Left lobe of liver (tissue), 2 donors: ENCODE measurements around the gene ZCRB1. TPM values are rescaled to one million over a fixed set of nuclear protein-coding genes. Genes with fewer than 3 reads are reported as not detected.

Experiments
- ATAC-seq: fragments of 200-7000 bp; cut with Tn5 transposase; one replicate; pipeline ENCODE4 v1.9.1; 2020; ENCODE audit warnings: mild to moderate bottlenecking, moderate library complexity
- DNase-seq: peaks from one replicate; pipeline ENCODE4 v3.0.0-alpha.2; 2020; ENCODE audit warnings: low spot score
- total RNA-seq: library from RNA; stranded (reverse); gene quantifications from one replicate; pipeline ENCODE4 v1.2.1, GENCODE V29; 2021
- donor health status: DM: no; HTN: no; CAD: no; lungs with moderate emphysema.
- donor health status: DM: no; HTN: yes; CAD: no.

ZCRB1 gene
- total RNA-seq, 1 donor from 2014 or later: 17.6 TPM

DNA sequence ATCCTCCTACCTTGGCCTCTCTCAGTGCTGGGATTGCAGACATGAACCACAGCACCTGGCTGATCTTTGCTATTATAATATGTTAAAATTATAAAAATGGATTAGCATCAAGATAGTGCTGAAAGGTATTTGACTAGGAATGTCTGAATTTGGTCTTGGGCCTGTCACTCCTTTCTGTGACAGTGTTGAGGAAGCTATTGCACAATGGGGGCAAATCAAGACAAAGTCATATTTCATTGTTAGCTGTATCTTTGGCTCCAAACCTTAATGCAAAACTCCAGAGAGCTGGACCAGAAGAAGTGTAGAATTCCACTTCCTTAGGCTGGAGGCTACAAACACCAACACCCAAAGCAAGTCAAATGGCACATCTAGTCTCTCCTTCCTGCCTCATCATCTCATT lies 42.2 kb downstream of the ZCRB1 start:
- no peak for DNase-seq
- ATAC-seq: no peak

DNA sequence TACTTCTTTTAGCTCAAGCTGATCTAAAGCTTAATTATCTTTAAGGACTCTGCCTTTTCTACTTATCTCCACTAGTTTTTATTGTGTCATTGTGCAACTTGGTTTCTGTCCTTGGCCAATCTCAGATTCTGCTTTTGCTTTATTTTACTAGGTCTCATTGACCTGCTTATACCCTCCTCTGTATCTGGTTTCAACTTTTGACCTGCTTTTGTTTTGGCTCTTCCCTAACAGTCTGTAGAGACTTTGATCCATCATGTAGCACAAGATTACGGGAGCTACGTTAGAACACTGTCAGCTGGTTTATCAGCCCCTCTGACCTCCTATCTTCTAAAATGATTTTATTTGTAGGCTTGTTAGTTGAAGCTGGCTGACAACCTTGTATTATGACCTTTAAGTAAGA lies 43.6 kb downstream of the ZCRB1 start:
- peak; percentile 95 for ATAC-seq
- DNase-seq: no peak

DNA sequence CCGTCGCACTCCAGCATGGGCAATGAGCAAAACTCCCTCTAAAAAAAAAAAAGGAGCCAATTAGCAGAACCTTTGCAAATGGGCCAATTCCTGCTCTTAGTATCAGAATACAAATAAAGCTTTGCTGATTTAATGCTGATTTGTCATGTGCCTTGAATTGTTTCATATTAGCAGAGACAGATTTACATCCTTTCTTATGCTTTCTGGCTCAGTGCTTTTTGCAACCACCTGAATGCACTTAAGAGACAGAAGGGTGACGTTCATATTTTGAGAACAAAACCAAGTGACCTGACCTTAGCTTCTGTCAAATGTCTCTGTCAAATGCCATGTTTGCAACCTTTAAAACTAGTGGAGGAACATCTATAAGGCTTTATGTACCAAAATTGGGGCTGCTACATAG lies 44.0 kb downstream of the ZCRB1 start:
- ATAC-seq (no peak), DNase-seq (no peak)

DNA sequence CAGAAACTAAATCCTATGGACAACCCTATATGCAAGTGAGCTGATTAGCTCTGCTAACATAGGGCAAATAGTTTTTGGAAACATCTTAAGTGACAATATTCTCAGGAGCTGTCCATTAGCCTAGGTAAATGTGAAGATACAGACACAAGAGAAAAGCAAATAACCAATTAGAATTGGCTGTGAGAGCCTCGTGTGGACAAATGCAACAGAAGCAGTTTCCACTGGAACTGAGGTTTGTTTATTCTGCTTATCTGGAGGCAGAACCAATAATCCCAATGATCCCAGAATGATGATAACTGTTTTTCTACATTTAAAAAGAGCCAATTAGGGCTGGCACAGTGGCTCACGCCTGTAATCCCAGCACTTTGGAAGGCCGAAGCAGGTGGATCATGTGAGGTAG lies 44.6 kb downstream of the ZCRB1 start:
- peak; percentile 74 for ATAC-seq

DNA sequence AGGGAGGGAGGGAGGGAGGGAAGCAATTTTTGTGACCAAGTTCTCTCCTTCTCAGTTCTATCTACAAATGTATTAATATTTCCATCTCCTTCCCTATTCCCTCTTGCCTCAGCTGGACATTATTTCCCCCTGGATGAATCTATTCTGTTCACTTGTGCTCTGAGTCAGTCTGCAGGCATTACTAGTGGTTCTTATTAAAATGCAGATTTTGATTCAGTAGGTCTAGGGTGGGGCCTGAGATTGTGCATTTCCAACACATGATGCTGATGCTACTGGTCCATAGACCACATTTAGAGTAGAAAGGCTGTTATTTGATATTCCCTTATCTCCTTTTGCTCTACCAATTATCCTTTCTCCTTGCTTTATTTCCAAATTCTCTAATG lies 47.8 kb downstream of the ZCRB1 start:
- DNase-seq: no peak

More for the DNA sequence above, 44.6 kb downstream of the ZCRB1 start:
- no peak for DNase-seq

GRCh38 chr12:42277396-42278127 lies 48.3 kb downstream of the ZCRB1 start:
- no peak for DNase-seq
- ATAC-seq: no peak

More for the DNA sequence above, 47.8 kb downstream of the ZCRB1 start:
- ATAC-seq: no peak

- DNase-seq: no peak
- no peak for ATAC-seq
These were observed 50.4 kb downstream of the ZCRB1 start for GRCh38 chr12:42275499-42275898.

DNA sequence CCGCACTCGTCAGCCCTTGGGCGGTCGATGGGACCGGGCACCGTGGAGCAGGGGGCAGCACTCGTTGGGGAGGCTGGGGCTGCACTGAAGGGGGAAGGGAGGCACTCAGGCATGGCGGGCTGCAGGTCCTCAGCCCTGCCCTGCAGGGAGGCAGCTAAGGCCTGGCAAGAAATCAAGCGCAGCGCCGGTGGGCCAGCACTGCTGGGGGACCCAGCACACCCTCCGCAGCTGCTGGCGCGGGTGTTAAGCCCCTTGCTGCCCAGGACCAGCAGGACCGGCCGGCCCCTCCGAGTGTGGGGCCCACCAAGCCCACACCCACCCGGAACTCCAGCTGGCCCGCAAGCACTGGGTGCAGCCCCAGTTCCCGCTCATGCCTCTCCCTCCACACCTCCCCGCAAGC lies 52.2 kb downstream of the ZCRB1 start:
- no peak for DNase-seq
- ATAC-seq: no peak

GRCh38 chr12:42270596-42270995 lies 55.3 kb downstream of the ZCRB1 start:
- DNase-seq: no peak
- ATAC-seq: no peak

DNA sequence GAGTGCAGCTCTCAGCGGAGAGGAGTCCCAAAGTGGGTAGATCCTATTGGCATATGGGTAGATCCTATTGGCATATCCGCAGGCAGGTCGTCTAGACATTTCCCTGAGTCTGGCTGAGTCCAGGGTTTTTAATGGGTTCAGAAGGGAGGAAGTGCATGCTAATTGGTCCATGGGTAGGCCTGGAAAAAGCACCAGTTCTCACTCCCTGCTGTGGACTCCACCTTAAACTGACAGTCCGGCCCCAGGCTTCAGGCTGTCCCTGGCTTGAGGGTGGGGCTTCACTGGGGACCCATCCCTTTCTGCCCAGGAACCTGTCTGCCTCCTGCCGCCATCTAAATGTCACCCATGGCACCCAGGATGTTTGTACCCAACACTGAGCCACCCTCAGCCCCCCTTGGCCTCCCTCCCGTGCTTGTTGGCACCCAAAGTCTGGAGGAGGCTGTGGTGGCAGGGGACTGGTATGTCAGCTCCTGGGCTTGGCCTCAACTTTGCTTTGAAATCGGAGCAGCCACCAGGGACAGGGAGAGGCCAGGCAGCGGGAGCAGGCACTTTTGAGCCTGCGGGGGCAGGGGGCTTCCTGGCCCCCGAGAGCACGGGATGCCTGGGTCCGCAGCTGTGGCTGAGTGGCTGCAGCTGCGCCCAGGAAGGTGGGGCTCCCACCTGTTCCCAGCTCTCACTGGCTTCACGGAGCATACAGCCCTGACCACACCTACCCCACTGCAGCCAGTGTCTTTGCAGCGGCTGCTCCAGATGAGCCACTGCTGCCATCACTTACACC lies 58.3 kb downstream of the ZCRB1 start:
- ATAC-seq (no peak), DNase-seq (no peak)

- DNase-seq (no peak), ATAC-seq (no peak)
These were observed 59.2 kb downstream of the ZCRB1 start for GRCh38 chr12:42266579-42267230.

DNA sequence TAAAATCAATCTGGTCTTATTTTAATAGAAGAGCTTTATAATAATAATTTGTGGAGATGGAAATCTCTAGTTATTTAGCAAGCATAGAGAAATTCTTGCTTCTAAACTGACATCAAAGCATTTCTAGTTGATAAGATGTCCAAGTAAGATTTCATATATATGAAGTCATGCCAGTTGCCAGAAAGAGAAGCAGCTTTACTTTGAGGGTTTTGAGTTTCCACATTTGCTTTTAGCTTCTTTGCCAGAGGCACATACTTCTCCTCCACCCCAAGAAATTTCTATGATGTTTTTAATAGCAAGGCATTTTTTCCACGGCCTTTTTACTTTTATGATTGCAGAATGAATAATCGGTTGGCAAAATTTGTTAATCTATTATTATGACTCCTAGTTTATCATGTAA lies 63.6 kb downstream of the ZCRB1 start:
- ATAC-seq (no peak), DNase-seq (no peak)

Other genes starting within 250 kb of the ZCRB1 start
- 9.2 TPM for gene GXYLT1, start 181.2 kb downstream of the ZCRB1 start, total RNA-seq
- gene YAF2, start 87.8 kb downstream of the ZCRB1 start, total RNA-seq: 22.5 TPM
- gene PPHLN1, start 73 bp upstream of the ZCRB1 start, total RNA-seq: 14.7 TPM